SKM-1 treated with dmso at 0.1 percent for 144 hours (cell line): ENCODE measurements around the gene GRXCR1.

Experiments
- DNase-seq: peaks from one replicate; lab custom pipeline; 2025; ENCODE audit not compliant: unreplicated experiment; lab: John Stamatoyannopoulos, UW

Gene GRXCR1

DNA sequence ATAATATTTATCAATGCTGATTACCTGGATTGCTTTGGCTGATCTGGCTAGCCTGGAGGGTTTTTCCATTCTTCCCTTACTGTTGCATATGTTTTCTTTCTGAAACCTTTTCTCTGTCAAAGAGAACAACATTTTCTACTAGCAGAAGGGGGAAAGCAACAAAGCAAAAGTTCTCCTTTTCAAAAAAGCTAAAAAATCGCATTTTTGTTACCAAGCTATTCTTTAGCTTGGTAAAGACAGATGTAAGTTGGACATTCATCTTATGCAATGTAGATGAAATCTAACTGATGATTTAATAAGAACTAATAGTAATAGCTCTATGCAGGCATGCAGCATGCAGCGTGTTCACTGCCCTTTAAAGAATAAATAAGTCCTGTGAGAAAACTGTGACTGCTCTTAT, at the start of gene GRXCR1:
Gene GRXCR1 (plus strand): TSS at position 301 of the 400 bp plus-strand sequence. CDS start 554 bp downstream, outside the sequence.
- DNase-seq, result no peak

DNA sequence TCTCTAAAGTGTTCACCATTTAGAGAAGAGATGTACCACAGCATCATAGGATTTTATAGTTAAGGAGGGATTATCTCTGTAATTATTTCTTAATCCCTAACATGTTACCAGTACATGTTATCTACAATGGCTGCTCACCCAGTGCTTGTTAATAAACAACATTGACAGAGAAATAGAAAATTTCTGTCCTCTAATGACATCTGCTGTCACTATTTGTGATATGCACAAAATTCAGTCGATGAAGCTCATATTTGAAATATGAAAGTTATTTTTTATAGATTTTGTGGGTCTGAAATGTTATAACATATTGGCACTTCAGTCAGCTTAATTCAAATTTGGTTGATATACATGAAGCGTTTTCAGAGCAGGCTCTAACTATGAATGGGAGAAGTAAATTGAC, 48.8 kb upstream of the GRXCR1 start:
- DNase-seq, result no peak

DNA sequence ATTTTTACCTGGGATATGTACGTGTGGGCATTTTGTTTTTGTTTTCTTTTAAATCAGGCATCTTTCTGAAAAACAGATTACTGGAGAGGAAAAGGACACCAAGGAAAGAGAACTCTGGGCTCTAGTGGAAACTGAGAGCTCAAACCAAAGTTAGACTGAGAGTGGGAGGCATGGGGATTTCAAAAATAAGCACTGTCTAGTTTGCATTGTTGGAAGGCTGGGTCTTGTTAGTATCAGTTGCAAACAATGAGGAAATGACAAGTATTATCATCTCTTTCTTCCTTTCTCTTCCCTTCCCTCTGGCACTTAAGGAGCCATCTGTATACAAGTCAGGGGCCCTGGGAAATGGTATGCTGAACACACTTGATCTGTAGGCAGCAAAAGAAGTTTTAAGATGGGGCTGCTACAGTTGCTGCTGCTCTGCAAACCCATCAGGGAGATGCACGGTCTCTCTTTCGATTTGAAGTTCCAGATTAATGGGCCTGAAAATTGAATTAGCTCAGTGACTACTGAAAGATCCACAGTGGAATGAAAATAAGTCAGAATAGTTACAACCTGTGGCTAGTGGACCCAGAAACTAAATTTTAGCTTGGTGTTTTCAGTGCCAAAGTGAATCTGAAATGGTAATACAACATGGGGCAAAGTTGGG, 48.0 kb upstream of the GRXCR1 start:
- DNase-seq, result no peak

DNA sequence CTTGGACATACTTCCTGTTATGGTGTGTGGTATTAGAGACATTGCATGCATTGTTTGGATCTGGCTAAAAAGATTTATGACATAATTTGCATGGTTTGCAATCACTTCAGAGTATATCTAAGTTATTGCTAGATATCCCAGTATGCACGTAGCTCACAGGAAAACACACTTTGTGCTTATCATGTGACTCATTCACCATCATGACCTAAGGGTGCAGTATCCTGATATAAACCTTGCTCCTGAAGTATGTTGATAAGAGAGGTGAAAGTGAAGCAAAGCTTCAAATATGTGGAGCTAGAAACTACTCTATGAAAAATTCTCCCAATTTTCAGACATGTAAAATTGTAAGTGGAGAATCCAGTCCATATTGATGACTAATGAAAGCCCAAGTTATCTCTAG, 46.9 kb upstream of the GRXCR1 start:
- no peak for DNase-seq

DNA sequence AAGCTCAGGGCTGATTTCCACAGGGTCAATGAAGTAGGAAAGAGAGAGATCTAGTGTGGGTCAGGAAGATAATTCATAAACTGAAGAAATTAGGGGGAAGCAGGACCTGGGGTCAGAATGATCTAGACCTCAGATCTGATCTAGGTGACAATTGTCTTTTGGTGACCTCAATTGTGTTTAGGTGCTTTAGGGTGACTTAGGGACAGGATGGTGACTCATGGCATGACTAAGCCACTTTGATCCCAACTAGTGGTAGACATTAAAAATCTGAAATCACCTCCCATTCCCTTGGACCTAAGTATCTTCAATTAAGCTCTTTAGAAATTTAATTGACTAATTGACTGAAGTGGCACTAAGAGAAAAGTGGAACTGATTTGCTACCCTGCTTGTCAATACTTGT, 36.7 kb upstream of the GRXCR1 start:
- DNase-seq, result no peak

DNA sequence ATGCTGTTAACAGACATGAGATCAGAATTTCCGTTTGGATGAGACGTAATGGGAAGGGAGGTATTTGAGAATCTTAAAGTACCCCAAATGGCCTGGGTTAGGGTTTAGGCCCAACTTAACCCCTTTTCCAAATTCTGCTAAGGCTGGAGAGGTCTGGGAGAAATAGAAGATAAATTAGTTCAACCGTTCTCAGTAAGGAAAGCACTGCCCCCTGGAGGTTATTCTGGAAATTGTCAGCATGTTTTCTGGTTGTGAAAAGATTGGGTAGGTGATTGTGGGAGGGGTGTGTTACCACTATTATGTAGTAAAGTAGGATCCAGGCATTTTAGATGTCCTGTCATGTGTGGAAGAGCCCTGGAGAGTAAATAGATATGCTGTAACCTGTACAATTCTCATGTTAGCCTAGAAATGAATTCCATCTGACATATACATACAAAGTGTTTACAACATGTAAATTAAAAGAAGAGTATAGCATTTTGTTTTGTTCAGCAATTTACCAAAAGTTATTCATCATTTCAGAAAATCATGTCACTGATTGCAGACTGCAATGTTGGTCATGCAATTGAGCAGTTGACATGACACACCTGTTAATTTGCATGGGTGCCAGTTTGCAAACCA, 26.8 kb upstream of the GRXCR1 start:
- peak; percentile 61 for DNase-seq

DNA sequence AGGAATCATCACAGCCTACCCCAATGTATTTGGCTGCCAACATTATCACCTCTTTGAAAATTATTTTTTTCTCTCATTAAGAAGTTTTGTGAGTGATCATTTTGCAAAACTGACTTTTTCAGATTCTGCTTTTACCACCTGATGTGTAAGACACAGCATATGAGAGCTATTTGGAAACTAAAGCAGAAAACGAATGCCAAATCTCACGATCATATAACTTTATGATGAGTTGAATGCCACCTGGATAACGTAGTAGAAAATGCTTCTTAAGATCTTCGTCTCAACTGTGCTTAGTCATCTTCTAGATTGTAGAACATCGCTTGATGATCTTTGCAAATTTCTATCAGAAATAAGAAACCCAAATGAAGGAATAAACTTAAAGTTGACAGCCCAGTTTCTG, 21.3 kb upstream of the GRXCR1 start:
- no peak for DNase-seq

DNA sequence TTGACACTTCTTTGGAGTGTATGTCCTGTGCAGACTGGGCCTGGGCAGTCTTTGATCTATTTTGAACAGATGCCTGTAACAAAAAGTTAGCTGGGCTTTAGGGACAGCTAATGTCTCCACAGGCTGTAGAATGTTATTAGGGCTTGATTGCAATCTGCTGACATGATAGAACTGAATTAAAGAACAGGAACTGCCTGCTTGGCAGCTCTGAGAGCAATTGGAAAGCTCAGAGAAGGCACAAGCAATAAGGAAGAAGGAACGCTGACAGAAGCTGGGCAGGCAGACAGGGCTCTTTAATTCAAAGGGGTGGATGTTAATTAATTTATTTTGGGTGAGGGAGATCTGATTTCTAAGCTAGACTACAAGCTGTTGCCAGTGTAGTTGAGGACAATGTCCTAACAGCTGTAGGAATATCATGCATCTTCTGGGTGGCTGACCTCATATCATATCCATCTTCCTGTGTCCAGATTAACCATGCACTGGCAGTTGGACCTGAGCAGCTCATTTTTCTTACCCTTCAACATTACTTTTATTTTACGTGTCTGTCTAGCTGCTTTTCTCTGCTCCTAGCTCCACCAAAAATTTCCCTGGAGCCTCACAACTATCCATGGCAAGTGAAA, 20.7 kb upstream of the GRXCR1 start:
- no peak for DNase-seq

DNA sequence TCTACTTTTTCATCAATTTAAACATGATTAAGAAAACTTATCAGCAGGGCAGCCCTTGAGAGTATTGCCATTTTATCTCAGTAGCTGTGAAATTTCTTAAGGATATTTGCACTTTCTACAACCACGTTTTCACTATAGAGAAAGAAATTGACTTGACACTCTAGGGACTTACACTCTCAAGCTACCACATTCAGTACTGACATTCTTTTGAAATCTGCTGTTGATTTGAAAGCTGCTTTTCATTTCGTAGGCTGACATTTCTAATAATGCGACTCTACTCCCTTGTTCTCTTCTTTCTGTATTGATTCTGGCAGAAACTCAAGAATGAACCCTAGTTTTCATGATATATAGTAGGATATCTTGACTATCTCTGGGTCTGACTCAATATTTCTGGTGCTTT, 13.7 kb upstream of the GRXCR1 start:
- DNase-seq, result no peak

DNA sequence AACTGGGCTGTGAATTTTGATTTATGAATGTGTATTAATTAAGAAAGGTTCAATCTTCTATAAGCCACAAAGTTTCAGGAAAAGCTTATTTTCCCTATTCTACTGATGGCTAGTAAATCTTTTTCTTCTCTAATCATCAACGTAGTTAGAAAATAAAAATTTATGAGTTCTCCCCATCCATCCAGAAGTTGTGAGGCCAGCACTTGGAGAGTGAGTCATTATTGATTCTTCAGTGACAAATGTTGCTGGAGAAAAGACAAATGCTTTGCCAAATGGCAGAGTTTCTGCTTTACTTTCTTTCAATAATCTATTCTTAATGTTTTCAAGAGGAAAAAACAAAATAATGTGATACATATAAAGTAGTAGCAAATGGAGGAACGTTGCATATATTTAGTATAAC, 11.3 kb upstream of the GRXCR1 start:
- DNase-seq, result no peak

DNA sequence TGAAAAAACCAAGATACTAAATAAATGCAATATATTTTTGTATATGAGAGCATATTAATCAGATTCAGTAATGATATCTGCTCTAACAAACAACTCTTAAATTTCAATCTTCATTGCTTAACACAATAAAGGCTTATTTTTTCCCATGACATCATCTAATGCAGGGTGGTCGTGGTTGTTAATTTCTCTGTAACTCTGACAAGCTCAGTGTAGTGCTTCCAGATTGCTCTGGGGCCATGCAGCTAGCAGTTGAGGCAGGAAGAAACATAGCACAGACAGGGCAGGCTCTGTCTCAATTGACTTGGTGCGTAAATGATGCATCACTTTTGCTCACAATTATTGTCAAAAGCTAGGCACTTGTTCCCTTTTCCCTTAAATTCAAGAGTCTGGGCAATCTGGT, 869 bp upstream of the GRXCR1 start:
- DNase-seq, result no peak

DNA sequence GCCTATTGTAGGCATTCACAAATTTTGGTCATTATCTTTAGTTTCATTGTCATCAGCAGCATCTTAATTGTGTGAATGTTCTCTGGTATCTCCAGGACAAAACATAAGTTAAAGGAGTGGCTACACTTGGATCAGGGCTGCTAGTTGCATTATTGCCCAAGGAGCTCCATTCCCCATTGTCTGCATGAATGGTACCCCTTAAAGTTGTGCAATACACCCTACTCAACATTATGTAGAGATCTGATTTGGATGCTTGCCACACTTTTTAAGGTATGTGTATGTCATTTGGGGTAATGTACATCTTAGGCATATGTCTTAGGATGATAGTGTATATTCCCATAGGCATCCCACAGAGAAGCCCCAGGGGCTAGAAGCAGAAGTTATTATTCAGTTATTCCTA, 2.9 kb downstream of the GRXCR1 start:
- no peak for DNase-seq

DNA sequence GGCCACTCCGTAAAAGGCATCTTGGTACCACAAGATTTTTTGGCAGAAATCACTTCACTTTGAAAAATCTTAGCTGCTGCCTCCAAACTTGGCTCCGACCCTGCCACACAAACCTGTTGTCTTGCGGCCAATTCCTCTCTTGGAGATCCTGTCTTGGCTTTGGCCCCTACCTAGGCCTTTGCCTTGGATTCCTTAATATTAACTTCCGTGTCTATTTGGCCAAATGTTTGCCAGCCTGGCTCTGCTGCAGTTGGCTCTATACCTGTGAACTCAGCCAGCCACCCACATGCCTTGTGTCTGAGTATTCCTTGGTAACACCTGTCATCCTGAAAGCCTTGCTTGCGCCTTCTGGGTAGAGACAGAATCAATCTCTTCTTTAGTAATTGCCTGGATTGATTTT, 12.5 kb downstream of the GRXCR1 start:
- no peak for DNase-seq

DNA sequence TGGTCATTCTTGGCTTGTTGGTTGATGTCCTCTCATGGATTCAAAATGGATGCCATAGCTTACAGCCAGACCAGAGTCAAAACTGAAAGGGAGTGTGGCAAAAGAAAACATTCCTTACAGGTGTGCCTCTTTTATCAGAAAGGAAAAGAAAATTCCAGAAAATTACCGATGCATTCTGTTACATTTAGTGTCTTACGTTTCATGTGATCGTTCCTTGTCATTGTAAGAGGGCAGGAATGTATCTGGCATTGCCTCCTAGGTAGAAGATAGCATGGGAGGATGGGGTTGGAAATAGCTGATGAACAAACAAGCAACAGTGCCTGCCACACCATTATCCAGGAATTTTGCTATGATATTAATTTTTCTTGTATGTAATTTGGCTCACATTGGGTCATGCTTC, 13.1 kb downstream of the GRXCR1 start:
- no peak for DNase-seq

DNA sequence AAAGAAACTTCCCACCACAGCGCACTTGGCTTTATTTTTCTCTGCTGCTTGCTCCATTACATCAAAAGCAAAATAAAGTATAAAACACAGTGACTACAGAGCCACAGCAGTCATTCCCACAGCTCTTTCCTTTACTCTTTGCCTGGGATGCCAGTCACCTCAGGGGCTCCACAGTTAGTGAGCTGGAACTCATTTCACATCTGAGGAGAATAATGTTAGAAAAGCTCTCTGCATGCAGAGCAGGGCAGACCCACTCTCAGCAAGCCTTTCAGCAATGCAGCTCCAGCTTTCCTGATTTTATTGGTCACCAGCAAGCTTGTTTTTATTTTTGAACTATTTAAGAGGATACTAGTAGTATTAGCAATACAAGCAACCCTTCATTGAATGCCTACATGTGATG, 13.8 kb downstream of the GRXCR1 start:
- no peak for DNase-seq

DNA sequence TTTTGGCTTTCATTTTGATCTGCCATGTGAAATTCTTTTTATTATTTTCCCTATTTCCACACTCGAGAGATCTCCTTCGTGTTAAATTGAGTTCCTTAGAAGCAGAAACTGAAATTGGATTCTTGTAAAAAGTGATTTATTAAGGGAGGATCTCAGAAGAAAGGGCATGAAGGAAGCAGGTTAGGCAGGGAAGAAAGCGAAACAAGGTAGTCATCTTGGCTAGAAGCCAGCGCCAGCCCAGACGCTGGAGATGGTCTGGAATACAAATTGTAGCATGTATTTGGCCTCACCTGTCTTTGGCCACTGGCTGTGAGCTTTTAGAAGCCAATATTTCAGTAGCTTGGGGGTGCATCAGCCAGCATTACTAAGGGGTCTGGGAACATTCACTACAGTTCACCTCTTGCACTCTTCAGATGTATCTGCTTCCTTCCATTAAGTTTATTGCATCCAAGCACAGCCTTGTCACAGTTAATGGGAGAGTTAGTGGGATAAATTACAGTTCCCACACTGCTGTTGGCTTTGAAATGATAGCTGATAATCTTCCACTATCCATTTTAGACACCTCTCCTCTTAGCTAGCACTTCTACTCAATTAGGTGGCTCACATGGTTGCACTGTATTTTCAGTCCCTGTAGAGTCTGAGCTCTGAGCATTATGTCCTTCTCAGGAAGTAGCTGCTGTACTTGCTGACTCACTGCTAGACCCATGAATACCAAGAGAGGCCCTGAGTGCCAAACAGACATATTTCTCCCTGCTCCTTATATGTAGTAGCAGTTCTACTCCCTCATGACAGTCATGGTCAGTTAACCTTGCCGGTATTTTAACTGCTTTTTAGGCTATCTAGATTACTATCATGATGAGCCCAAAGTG, 14.6 kb downstream of the GRXCR1 start:
- DNase-seq, result no peak

DNA sequence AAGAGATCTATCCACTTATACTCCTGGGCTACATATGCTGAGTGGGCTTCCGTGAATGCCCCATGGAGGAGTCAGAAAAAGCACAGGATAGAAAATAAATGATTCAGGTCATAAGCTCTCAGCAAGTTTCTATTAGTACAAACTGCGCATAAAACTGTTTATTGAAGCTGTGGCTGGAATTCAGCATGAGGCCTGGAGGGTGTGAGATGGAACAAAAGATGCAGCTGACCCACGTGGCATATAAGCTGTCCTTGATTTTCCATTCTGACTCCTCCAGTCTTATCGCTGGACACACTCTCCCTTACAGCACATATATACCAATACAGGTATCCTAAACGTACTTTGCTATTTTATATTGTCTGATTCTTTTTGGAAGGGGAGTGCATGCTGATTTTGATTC, 17.9 kb downstream of the GRXCR1 start:
- DNase-seq, result no peak

DNA sequence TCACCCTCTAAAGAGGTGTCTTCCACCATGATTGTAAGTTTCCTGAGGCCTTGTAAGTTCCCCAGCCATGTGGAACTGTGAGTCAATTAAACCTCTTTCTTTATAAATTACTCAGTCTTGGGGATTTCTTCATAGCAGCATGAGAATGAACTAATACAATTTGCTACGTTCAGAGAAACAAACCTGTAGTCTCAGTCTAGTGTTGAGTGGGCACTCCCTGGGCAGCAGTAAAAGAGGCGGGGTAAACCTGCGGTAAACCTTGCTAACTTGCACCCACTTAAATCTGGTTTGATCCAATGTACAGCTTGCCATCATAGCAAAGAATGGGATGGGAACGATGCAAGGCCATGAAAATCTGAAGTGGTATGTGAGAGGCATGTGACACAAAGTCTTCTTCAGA, 22.4 kb downstream of the GRXCR1 start:
- DNase-seq, result no peak

DNA sequence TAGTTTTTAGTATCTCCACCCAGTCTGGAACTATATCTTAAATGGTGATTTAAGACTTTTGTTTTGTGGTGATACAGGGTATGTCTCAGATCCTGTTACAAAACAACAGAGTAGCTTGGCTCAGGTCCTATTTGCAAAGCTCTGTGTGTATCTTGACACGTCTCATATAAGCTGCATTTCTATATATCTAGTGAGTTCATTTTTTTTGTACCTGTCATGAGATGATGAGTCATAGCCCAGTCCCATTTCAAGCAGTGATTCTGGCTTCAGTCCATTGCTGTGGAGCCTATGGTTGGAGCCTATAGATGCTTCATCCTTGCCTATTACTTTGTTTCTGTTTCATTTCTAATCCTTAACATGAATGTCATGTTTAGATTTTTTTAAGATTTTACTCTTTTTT, 23.0 kb downstream of the GRXCR1 start:
- DNase-seq, result no peak

DNA sequence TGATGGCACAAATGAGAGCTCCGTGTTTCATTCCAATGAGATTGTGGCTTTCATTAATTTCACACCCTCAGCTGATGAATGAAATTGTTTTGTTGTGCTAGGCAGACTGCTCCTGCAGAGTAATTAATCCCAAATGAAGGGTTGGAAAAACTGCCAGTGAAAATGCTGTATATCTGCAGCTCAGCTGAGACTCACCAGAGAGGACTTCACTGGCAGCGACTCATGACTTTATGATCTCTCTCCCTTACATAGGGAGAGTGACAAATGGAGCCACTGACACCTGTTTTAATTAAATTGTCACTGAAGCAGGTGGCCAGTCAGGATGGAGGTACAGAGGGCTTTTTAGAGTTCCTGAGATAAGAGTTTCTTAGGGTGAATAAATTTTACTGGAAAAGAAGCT, 24.8 kb downstream of the GRXCR1 start:
- DNase-seq, result no peak

DNA sequence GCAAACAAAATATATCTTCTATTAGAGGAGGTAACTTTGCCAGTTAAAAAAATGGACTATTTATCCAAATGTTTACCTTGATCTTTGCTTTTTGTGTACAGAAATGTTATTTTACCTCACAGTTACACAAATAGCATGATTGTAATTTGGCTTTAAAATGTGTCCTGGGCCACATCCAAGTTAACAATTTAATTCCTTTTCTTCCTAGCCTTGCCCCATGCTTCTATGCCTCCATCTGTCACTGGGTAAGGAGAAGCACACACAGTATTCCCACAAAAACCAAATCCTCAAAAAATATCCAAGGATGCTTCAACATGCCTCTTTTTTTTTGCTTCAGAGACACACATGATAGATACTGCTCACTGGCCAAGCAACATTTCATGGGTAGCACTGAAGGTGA, 30.9 kb downstream of the GRXCR1 start:
- no peak for DNase-seq

DNA sequence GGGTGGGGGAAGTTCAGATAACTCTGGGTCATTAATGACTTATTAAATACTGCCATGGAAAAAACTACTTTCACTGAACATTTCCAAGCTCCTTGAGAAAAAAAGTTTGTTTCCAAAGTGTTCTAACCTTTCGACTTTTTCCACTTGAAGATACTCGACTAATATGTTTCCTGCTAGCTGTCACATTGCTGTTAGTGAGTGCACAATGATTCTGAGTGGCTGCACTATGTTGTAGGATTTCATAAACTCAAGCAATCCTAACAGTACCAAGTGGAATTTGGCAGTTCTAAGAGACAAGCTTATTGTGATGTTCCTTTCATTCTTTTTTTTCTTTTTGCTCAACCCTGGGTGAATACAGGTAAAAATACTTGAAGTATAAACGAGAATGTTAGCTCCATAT, 33.4 kb downstream of the GRXCR1 start:
- DNase-seq, result no peak
